GM21367 (cell line): ENCODE data around the gene CST8.

Experiments
- ATAC-seq: cut with Tn5 transposase; IDR thresholded peaks from one replicate; pipeline ENCODE4 v1.9.1; 2021; ENCODE audit not compliant: unreplicated experiment

CST8 gene

DNA sequence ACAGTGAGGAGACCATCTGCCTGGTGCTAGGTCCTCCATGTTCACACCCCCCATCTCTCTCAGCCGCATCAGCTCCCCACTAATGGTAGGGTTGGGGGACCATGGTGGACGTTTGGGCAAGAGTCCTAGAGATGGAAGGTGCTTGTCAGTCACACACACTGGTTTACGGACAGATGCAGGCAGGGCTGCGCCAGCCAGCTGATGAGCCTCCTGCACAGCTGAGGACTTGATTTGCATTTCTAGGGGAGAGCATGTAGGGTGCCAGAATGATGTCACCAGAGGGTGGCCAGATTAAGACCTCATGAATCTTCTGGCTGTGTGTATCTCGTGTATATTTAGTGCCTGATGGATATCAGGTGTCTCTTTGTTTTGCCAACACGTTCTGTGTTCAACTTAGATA, 28.6 kb downstream of the CST8 start:
- no peak for ATAC-seq

- no peak for ATAC-seq
These were observed 29.3 kb downstream of the CST8 start for GRCh38 chr20:23520185-23520584.

DNA sequence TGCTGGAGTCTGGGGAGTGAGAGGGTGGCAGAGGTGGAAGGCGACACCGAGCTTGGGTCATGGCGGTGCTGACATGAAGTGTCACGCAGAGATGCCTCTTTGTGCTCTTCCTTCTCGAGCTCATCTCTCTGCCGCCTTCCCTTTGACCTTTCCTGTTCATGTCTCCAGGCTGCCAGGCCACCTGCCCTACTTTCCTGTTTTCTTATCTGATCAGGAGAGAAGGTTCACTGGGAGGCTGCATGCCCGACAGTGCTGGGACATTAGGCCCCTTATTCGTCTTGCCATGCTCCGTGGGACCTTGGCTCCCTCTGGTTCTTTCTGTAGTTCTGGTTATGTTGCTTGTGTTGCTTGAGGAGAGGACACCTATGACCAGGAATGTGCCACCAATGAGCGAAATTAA, 33.2 kb downstream of the CST8 start:
- no peak for ATAC-seq

DNA sequence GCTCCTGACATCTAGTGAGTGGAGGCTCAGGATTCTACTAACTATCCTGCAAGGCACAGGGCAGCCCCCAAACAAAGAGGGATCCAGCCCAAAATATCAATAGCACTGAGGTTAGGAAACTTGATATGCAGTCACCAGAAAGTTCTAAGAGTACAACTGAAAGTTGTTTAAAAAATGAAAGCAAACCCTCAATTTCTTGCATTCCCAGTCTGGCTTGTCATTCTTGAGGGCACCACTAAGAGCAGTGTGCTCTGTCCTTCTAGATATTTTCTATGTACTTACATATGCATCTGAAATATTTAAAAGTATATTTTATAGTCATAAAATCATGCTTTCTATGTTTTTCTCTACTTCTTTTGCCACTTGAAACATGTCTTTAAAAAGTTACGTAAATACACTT, 35.9 kb downstream of the CST8 start:
- ATAC-seq: no peak

DNA sequence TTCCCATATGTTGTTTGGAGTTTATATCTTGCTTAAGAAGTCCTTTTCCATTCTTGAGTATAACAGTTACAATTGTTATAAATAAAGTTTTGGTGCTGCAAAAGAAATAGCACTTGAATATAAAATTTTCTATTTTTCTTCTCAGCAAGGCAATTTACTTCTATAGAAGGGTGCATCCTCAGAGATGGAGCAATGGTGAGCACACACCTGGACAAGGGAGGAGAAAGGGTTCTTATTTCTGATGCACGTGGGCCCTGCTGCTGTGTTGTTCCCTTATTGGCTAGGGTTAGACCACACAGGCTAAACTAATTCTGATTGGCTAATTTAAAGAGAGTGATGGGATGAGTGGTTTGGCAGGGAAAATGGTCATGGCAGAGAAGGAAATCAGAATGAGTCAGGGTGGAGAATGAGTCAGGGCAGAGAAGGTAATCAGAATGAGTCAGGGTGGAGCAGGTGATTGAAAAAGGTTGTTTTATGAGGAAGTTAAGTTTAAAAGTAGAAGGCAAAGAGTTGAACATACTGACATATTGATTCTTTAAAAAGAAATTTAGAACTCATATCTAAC, 38.0 kb downstream of the CST8 start:
- ATAC-seq: no peak

GRCh38 chr20:23530937-23531567, 40.1 kb downstream of the CST8 start:
- no peak for ATAC-seq

- ATAC-seq: no peak
These were observed 41.6 kb downstream of the CST8 start for GRCh38 chr20:23532533-23532932.

DNA sequence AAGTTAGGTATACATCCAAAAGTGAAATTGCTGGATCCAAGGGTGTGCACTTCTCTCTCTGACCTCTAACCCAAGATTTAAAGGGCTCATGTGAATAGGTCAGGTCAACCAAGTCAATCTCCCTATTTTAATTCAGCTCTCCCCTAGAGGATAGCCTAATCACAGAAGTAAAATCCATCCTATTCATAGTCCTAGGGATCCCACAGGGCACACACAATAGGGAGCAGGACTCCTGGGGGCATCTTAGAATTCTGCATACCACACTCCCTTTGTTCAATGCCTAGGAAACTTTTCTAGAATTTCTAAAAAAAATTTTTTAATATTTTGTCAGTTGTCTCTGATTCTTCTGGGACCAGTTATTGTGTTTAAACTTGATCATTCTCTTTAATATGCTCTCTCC, 42.2 kb downstream of the CST8 start:
- no peak for ATAC-seq

DNA sequence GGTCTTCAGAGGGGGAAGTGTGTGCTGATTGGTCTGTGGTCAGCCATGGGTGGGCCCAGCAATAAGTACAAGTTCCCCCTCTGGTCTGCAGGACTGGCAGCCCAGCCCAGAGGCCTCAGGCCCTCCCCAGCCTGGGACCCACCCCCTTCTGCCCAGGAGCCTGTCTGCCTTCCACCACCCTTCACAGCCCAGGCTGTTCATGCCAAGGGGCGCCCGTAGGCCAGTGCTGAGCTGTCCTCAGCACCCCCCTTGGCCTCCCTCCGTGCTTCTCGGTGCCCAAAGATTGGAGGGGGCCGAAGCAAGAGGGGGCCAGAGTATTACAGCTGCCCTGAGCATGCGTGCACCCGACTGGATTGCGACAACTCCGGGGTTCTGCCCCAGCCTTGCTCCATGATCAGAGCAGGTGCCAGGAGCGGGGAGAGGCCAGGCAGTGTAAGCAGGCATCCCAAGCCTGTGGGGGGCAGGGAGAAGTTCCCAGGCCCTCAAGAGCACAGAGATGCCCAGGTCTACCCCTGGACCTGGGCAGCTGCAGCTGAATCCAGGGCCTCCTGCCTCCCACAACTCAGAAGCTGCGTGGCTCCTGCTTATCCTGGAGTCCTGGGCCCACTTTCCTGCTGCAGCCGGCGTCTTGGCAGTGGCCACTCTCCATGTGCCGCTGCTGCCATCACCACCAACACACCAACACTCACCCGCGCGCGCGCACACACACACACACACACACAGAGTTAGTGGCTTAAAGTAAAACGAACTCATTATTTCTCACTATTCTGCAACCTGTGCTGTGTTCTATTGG, 44.1 kb downstream of the CST8 start:
- ATAC-seq: no peak

- no peak for ATAC-seq
These were observed 45.5 kb downstream of the CST8 start for GRCh38 chr20:23536328-23536974.

DNA sequence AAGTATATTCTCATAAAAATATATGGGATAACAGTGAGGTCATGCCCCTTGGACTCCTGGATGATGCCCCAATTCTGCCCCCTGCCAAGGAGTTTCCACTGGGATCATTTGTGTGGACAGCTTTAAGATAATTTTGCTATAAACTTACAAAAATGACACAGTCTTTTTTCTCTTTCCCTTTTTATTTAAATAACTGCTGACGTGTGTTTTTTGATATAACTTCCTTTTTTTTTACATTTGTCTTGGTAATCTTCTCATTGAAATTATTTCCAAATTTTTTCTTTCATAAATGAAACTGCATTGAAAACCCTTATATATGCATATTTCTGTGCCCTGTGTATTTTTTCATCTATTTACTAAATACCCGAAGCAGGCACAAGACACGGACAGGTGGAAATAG, 46.1 kb downstream of the CST8 start:
- no peak for ATAC-seq

DNA sequence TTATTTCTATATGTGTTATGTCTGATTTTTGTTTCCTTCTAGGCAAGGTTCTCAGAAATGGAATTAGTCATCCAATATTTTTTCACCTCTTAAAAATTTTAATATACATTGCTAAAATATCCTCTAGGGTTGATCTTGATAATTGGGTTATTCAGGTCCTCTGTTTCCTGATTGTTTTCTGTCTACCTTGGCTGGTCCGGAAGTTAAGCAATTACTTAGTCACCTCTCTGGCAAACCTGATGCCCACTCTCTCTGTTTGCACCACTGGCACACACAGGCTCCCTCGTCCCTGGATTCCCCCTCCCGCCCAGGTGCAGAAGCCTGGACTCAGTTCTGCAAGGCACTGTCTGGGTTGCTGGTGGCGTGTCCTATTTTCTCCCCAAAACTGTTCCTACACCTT, 49.7 kb downstream of the CST8 start:
- ATAC-seq: no peak

DNA sequence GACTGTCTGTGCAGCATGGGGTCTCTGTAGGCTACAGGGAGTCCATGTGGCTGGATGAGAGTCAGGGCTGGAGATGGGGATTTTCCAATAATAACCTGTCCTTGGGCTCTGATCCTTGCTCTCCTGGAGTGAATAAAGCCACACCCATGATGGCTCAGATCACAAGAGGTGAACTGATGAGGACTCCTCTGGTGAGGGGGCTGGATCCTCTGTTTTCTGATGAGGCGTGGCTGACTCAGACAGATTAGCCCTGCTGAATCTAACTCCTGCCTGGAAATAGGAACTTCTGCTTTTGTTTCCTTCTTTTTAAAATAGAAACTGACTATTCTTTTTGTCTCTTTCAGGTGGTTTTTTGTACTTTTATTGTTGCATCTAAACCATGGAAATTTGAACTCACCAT, 50.4 kb downstream of the CST8 start:
- no peak for ATAC-seq

- ATAC-seq: no peak
These were observed 50.9 kb downstream of the CST8 start for GRCh38 chr20:23541776-23542175.

- ATAC-seq: no peak
These were observed 51.9 kb downstream of the CST8 start for GRCh38 chr20:23542801-23543200.

GRCh38 chr20:23544133-23544532, 53.2 kb downstream of the CST8 start:
- no peak for ATAC-seq
